Measurements from ENCODE around the gene CBL. TPM values are rescaled to one million over a fixed set of nuclear protein-coding genes. Genes with fewer than 3 reads are reported as not detected.

CBL gene
- total and polyA plus RNA-seq, 2 experiments from 2014 or later, result 31.6 to 67.6 TPM

DNA sequence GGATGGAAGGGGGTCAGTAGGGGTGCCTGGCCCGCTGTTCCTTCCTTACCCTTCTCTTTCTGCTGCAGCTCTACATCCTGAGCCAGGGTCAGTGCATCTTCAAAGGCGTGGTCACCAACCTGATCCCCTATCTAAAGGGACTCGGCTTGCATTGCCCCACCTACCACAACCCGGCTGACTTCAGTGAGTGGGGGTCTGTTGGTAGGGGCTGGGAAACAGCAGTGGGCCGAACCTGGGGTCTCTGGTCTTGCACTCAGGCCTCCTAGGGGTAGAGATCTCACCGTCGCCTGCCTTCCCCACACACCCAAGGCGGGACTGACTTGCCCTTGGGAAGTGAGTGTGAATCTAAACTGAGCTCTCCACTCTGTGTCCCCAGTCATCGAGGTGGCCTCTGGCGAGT, 49.6 kb upstream of the CBL start (continued):
- TF ChIP-seq STAT1 (IDR thresholded peaks at IDR 0.05; ENCODE audit: unreplicated experiment), result no peak
- no peak for TF ChIP-seq ZNF331 (CRISPR knock-in tag; IDR thresholded peaks at IDR 0.05; ENCODE audit: low read depth)

DNA sequence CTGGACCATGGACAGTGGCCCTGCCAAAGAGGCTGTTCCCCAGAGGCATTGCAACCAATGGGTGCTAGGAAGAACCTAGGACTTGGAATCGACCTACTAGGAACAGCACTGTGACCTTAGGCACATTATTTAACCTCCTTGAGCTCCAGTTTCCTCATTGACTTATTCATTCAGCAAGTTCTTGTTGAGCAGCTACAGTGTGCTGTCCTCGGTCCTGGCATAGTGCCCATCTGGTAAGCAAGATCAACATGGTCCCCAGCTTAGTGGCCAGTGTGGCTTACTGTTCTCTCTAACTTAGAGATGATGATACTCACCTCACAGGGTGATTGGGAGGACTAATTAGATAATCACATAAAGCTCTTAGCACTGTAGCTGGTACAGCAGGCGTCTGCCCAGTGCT, 49.1 kb upstream of the CBL start:
- Histone ChIP-seq H3K27me3 (ENCODE audit: insufficient read depth) (no peaks in the 10 kb centered on the region), H3K9me2 (ENCODE audit: insufficient read depth) (no peaks in the 10 kb centered on the region), H2AFZ (no peak overlapping the region), H3F3A (replicated peaks; ENCODE audit: low read depth) (0 out of 2 replicates have a peak, but pooled peaks cover 2% of the 10 kb centered on the region), H3K4me3 (no peak overlapping the region), H3K4me1 (ENCODE audit: insufficient read depth) (no peaks in the 10 kb centered on the region), H4K20me1 (replicated peaks; ENCODE audit: insufficient read depth) (no peaks in the 10 kb centered on the region), H3K4me2 (no peak overlapping the region), H3K36me3 (ENCODE audit: insufficient read depth) (no peaks in the 10 kb centered on the region), H3K79me2 (replicated peaks; ENCODE audit: insufficient read depth) (no peaks in the 10 kb centered on the region), H3K27ac (ENCODE audit: low read depth) (no peak overlapping the region)
- H3K27me3 Mint-ChIP-seq (ENCODE audit: insufficient read depth, low read depth, poor library complexity), result peaks cover 14% of the 10 kb centered on the region
- H3K4me1 Mint-ChIP-seq, result peaks cover 8% of the 10 kb centered on the region
- no peak overlapping the region for H3K27ac Mint-ChIP-seq
- H3K9me3 Mint-ChIP-seq, result no peaks in the 10 kb centered on the region
- H3K4me3 Mint-ChIP-seq, result no peak overlapping the region
- TF ChIP-seq, protein P1, sequence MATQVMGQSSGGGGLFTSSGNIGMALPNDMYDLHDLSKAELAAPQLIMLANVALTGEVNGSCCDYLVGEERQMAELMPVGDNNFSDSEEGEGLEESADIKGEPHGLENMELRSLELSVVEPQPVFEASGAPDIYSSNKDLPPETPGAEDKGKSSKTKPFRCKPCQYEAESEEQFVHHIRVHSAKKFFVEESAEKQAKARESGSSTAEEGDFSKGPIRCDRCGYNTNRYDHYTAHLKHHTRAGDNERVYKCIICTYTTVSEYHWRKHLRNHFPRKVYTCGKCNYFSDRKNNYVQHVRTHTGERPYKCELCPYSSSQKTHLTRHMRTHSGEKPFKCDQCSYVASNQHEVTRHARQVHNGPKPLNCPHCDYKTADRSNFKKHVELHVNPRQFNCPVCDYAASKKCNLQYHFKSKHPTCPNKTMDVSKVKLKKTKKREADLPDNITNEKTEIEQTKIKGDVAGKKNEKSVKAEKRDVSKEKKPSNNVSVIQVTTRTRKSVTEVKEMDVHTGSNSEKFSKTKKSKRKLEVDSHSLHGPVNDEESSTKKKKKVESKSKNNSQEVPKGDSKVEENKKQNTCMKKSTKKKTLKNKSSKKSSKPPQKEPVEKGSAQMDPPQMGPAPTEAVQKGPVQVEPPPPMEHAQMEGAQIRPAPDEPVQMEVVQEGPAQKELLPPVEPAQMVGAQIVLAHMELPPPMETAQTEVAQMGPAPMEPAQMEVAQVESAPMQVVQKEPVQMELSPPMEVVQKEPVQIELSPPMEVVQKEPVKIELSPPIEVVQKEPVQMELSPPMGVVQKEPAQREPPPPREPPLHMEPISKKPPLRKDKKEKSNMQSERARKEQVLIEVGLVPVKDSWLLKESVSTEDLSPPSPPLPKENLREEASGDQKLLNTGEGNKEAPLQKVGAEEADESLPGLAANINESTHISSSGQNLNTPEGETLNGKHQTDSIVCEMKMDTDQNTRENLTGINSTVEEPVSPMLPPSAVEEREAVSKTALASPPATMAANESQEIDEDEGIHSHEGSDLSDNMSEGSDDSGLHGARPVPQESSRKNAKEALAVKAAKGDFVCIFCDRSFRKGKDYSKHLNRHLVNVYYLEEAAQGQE (IDR thresholded peaks at IDR 0.05; ENCODE audit: unreplicated experiment), result peak; percentile 29
- TF ChIP-seq, protein P2, sequence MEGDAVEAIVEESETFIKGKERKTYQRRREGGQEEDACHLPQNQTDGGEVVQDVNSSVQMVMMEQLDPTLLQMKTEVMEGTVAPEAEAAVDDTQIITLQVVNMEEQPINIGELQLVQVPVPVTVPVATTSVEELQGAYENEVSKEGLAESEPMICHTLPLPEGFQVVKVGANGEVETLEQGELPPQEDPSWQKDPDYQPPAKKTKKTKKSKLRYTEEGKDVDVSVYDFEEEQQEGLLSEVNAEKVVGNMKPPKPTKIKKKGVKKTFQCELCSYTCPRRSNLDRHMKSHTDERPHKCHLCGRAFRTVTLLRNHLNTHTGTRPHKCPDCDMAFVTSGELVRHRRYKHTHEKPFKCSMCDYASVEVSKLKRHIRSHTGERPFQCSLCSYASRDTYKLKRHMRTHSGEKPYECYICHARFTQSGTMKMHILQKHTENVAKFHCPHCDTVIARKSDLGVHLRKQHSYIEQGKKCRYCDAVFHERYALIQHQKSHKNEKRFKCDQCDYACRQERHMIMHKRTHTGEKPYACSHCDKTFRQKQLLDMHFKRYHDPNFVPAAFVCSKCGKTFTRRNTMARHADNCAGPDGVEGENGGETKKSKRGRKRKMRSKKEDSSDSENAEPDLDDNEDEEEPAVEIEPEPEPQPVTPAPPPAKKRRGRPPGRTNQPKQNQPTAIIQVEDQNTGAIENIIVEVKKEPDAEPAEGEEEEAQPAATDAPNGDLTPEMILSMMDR (conservative IDR thresholded peaks at IDR 0.05; ENCODE audit: low read depth in 2 of 2), result no peak
- ATAC-seq (no peak), DNase-seq (ENCODE audit: low spot score) (no peak)
- H3K36me3 Mint-ChIP-seq (ENCODE audit: low read depth), result no peaks in the 10 kb centered on the region; the same call in 1 of the 3 replicates

DNA sequence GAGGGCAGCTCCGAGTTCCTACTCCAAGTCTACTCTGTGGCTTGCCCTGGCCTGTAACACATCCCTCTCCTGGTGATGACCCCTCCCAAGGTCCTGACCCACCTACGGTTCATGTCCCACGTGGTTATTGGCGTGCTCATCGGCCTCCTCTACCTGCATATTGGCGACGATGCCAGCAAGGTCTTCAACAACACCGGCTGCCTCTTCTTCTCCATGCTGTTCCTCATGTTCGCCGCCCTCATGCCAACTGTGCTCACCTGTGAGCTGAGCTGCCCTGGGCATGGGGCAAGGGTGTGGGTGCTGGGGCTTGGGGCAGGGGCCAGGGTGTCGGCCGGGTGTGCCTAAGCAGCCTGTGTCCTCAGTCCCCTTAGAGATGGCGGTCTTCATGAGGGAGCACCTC, 47.7 kb upstream of the CBL start:
- H3K4me1 Mint-ChIP-seq, result peaks cover 8% of the 10 kb centered on the region
- no peak for TF ChIP-seq POLR2AphosphoS5 (IDR thresholded peaks at IDR 0.05; ENCODE audit: low read depth)
- TF ChIP-seq ZNF331 (CRISPR knock-in tag; IDR thresholded peaks at IDR 0.05; ENCODE audit: low read depth), result no peak
- no peak for TF ChIP-seq EZH2phosphoT487 (IDR thresholded peaks at IDR 0.05; ENCODE audit: unreplicated experiment)
- H3K27ac Mint-ChIP-seq, result no peak overlapping the region
- Histone ChIP-seq H2AFZ (no peak overlapping the region), H3K36me3 (ENCODE audit: insufficient read depth) (no peaks in the 10 kb centered on the region), H3K27me3 (ENCODE audit: insufficient read depth) (no peaks in the 10 kb centered on the region), H3K9me2 (ENCODE audit: insufficient read depth) (no peaks in the 10 kb centered on the region), H3K4me2 (no peak overlapping the region), H3K27ac (ENCODE audit: low read depth) (no peak overlapping the region), H3F3A (replicated peaks; ENCODE audit: low read depth) (no peaks in the 10 kb centered on the region), H4K20me1 (replicated peaks; ENCODE audit: insufficient read depth) (no peaks in the 10 kb centered on the region), H3K4me1 (ENCODE audit: insufficient read depth) (no peaks in the 10 kb centered on the region), H3K79me2 (replicated peaks; ENCODE audit: insufficient read depth) (no peaks in the 10 kb centered on the region), H3K4me3 (no peak overlapping the region)
- peaks cover 13% of the 10 kb centered on the region for H3K27me3 Mint-ChIP-seq (ENCODE audit: insufficient read depth, low read depth, poor library complexity)
- H3K4me3 Mint-ChIP-seq, result no peak overlapping the region
- H3K9me3 Mint-ChIP-seq, result no peaks in the 10 kb centered on the region
- no peak for ATAC-seq
- DNase-seq (ENCODE audit: low spot score), result no peak
- no peaks in the 10 kb centered on the region; the same call in 2 of the 3 replicates for H3K36me3 Mint-ChIP-seq (ENCODE audit: low read depth)

All from GM23338 (cell line).